GM21619 (cell line): ENCODE measurements around the gene COL16A1.

ENCODE experiments used
- ATAC-seq: cut with Tn5 transposase; IDR thresholded peaks from one replicate; pipeline ENCODE4 v1.9.1; 2021; ENCODE audit not compliant: unreplicated experiment

COL16A1 gene

GRCh38 chr1:31733389-31734219 lies 29.8 kb upstream of the COL16A1 start:
- no peak for ATAC-seq

GRCh38 chr1:31732751-31733289 lies 29.0 kb upstream of the COL16A1 start:
- ATAC-seq, result no peak

GRCh38 chr1:31732343-31732742 lies 28.5 kb upstream of the COL16A1 start:
- ATAC-seq, result no peak

DNA sequence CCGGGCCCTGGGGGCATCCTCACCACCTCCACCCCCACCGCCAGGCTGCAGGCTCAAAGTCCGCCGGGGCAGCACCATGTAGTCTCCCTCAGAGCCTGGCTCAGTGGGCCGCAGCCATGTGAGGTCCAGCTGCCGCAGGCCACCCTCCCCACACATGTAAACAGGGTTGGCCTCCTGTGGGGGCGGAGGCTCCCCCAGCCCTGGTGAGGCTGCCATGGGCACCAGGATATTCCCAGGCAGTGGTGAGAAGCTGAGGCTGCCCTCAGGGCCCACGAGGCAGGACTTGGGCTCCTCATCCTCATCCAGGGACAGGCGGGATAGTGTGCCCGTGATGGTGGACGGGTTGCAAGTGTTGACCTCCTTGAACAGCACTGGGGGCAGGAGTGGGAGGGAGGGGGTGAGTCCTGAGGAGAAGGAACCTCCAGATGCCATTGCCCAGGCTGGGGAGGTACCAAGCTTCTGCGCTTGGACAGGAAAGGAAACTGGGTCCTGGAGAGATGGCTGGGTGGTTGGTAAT lies 27.3 kb upstream of the COL16A1 start:
- ATAC-seq, result no peak

DNA sequence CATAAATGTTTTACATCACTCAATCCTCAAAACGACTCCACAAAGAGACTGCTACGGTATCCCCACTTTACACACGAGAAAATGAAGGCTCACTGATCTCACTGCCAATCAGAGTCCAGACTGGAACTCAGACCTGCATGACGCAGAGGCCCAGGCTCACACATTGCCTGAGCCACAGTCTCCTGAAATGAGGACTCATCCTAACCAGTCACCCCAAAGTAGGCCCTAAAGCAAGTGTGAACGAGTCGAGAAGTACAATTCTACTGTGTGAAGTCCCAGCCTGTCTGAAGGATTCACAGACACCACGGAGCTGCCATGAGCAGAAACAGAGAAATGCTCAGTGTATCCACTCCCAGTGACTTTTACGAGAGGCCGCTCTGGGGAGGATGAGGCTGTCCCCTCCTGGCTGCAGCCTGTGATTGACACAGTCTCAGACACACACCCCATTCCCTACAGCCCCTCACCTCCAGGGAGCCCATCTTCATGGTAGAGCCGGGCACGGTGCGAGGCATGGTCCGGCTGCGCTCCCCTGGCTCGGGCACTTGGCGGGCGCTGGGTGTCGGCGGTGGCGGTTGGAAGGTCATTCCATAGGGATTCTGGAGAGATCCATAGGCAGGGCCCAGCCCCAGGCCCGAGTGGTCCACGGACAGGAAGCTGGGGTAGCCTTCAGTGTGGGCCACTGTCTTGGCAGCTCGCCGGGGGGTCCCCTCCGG lies 26.7 kb upstream of the COL16A1 start:
- no peak for ATAC-seq

DNA sequence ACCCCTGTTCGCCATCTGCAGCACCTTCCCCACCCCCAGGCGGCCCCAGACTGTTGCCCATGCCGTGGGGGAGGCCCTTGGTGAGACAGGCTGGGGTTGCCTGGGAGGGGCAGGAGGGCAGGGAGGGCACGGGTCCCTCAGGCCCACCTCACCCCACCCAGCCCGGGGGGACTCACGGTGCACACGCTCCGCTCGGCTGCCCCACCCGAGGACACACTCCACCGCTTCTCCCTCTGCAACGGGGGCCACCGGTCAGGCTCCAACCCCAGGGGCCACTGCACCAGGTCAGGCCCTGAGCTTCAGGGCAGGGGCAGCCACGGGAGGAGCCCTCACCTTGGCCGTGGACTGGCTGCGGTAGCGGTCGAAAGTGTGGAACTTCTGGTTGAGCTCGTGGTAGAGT lies 24.0 kb upstream of the COL16A1 start:
- ATAC-seq, result no peak

- ATAC-seq, result no peak
Observed at GRCh38 chr1:31727195-31727594, 23.4 kb upstream of the COL16A1 start.

- ATAC-seq, result no peak
Observed at GRCh38 chr1:31726715-31727114, 22.9 kb upstream of the COL16A1 start.

GRCh38 chr1:31725777-31726535 lies 22.1 kb upstream of the COL16A1 start:
- no peak for ATAC-seq

- no peak for ATAC-seq
Observed at GRCh38 chr1:31725134-31725533, 21.3 kb upstream of the COL16A1 start.

- no peak for ATAC-seq
Observed at GRCh38 chr1:31723828-31724359, 20.1 kb upstream of the COL16A1 start.

DNA sequence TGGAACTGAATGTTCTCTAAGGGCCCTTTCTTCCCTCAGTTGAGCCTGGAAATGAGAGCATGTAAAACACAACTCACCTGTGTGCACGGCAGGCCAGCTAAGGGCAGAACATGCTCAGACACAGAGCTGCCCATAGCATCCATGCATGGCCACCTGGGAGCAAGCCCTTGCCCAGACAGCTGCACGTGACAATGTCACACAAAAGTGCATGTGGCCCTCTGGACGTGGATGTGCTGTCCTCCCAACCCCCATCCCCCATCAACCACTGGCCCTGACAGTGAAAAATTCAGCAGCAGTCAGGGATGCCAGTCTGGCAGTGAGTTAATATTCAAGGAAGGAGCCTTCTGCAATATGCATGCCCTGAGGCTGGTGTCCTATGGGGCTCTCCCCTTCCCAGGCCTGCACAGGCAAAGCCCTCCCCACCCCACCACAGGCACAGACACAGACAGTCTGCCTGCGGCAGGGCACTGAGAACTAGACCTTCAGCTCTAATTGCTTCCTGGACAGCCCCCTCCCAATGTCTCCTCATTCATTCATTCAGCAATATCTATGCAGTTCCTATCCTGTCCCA lies 14.6 kb upstream of the COL16A1 start:
- ATAC-seq, result no peak

DNA sequence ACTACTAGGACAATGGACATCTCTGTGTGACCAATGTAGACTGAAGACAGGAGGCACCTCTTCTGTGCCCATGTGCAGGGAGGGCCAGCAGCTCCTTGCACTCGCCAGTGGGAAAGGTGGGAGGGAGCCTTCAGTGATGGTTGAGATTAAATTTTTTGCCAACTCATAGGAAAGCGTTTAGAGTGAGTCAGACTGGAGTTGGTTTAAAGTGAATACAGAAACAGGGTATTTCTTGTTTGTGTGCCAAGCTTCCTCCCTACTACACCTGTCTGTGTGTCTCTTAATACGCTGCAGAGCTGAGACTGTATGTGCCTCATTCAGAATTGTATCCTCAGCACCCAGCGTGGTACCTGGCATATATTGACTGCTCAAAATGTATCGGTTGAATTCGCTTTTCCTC lies 13.5 kb upstream of the COL16A1 start:
- ATAC-seq, result no peak

DNA sequence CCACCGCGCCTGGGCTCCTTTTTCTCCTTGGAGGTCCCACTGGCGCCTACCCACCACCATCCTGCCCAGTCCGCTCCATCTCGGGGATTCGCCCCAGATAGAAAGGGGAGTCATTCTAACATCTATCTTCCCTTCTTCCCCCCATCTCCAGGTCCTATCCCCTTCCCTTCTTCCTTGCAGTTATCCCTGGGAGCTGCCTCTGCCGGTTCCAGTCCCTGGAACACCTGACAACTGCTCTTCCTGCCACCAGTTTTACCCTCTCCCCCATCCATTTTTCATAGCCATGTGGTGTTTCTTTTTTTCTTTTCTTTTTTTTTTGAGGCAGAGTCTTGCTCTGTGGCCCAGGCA lies 12.0 kb upstream of the COL16A1 start:
- ATAC-seq, result no peak

DNA sequence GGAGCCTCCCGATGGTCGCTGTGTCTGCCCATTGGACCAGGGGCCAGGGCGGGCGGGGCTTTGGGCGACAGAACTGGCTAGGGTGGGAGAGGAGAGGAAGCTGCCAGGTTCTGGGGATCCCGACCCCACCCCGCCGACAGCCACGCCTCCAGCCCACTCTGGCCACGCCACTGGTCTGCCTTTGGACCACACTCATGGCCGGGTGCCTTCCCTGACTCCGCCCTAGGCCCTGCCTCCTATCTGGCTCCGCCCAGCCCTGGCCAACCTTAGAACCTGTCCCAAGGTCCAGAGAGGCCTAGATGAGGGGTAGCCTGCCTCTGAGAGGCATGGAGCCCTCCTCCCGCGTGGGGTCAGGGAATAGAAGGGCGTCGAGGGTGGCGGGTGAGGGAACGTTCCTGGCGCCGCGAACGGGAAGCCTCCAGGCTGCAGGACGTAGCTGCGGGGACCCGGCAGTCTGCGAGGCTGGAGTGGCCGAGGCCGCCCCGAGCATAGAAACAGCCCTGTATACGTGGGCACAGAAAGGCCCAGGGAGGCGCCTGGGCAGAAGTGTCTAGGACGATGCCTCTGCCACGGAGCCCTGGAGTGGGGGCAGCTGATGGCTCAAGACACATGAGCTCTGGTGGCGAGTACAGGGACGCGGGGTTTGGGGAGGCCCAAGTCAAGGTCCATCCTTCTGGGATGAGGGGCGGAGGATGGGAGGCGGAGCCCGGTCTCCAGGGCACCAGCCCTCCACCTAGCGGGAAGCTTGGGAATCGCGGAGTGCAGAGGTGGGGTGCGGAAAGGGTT lies 11.5 kb upstream of the COL16A1 start:
- ATAC-seq, result no peak

GRCh38 chr1:31714442-31715086 lies 10.7 kb upstream of the COL16A1 start:
- ATAC-seq, result no peak

DNA sequence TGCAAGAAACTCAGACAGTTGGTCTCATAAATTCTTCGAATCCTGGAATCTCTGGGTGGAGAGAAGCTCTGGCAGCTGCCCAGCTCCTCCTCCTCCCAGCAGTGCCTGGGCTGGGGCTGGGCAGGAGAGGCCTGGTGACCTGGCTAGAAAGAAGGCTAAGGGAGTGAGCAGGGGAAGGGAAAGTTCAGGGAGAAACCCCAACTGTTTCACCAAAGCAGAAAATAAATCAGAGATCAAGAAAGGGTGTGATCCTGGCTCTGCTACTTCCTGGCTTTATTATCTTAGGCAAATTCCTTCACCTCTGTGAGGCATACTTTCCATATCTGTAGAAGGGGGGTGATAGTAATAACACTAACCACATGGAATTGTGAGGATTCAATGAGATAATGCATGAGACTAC lies 8.8 kb upstream of the COL16A1 start:
- no peak for ATAC-seq

DNA sequence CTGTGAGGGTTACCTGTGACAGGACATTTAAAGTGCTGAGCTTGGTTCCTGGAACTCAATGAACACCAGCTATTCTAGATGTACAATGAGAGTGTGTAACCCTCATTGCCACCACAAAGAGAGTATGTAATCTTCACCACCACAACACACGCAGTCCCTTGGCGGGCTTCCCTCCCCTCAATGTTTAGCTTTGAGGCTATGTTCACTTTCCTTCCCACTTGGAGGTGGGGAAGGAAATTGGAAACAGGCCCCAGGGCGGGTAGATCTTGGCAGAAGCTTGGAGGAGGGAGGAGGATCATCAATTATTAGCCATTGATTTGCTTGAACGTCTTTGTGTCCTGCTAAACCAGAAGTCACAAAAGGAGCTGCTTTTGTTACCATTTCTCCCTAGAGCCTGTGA lies 8.3 kb upstream of the COL16A1 start:
- no peak for ATAC-seq

DNA sequence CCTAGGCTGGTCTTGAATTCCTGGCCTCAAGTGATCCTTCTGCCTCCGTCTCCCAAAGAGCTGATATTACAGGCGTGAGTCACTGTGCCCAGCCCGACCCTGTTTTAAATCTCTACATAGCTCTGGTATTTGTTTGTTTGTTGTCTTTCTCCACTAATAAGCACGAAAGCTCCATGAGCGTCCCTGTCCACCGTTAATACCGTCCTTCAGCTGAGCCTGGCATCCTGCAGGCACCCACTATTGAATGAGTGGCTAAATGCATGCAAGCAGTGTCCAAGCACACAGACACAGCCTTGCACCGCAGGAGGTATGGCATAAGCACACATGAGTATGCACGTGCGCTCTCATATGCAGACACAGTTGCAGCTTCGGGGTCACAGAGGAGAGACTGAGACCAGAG lies 4.5 kb upstream of the COL16A1 start:
- no peak for ATAC-seq

DNA sequence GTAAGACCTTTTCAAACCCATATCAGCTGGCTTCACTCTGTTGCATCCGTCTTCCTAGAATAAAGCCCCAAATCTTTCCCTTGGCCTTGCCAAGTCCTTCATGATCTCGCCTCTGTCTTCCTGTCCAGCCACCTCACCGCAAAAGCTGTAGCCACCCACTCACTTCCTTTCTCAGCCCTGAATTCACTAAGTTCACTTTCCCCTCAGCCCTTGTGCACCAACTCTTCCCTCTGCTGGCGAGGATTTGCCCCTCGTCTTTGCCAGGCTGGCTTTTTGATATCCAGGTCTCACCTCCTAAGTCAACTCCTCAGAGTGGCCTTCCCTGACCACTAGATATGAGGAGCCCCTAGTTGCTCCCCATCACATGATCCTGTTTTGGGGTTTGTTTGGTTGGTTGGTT lies 3.9 kb upstream of the COL16A1 start:
- ATAC-seq, result no peak
